Mesothelial cell of epicardium (in vitro differentiated cells): ENCODE measurements around the gene NAPEPLD. TPM values are rescaled to one million over a fixed set of nuclear protein-coding genes. Genes with fewer than 3 reads are reported as not detected.

ENCODE experiments used
- DNase-seq, 2 experiments: peaks; one replicate each; pipeline ENCODE4 v3.0.0; 2021; ENCODE audit warnings: low spot score in 2 of 2; ENCODE audit not compliant: unreplicated experiment in 2 of 2
- H3K27ac Mint-ChIP-seq: 2 replicates; pipeline ENCODE4 v1.8.0; 2021; ENCODE audit warnings: mixed read lengths
- H3K27me3 Mint-ChIP-seq: 2 replicates; pipeline ENCODE4 v1.8.0; 2021; ENCODE audit warnings: low read depth, mixed read lengths
- H3K36me3 Mint-ChIP-seq: 2 replicates; pipeline ENCODE4 v1.8.0; 2021; ENCODE audit warnings: mixed read lengths
- H3K4me1 Mint-ChIP-seq: 2 replicates; pipeline ENCODE4 v1.8.0; 2021; ENCODE audit warnings: mixed read lengths
- H3K4me3 Mint-ChIP-seq: 2 replicates; pipeline ENCODE4 v1.8.0; 2021; ENCODE audit warnings: mild to moderate bottlenecking, moderate library complexity, mixed read lengths
- H3K9me3 Mint-ChIP-seq: 2 replicates; pipeline ENCODE4 v1.8.0; 2021; ENCODE audit warnings: mixed read lengths
- CTCF ChIP-seq: fragments of 200-600 bp; sonication (generic); IDR thresholded peaks from one replicate; pipeline ENCODE4 v1.5.0; 2021; ENCODE audit warnings: antibody characterized with exemption; ENCODE audit not compliant: unreplicated experiment
- total RNA-seq: library from RNA; stranded (reverse); gene quantifications from 3 replicates; pipeline ENCODE4 v1.2.1, GENCODE V29; 2021

Gene NAPEPLD
- total RNA-seq, 1 donor from 2014 or later, result 17.5 TPM

DNA sequence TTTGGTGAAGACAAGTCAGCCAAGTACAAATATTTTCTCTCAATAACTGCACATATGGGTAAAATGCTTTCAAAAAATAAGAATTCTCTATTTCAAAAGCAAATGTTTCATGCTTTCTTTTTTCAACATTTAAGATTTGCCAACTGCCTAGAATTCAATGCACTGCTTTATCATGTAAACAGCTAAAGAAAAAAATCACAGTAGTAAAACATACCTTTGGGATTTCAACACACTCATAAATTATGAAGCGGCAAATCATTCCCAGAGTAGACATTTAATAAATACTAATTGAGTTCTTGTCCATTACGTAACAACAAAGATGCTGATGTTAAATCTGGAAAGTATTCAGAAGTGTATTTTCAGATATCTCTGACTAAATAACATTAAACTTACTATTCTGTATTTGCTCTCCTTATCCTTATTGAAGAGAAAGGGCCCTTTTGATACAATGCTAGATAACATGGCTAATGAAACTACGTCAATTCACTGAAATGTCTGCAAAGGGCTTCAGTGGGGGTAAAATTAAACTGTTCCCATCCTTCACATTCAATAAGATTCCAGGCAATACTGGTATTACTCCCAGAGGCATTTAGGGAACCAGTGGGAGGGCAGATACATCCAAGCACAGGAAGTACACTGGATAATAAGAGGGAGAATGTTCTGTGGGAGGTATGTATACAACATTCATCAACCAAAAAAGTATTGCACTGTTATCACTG lies 13.9 kb downstream of the NAPEPLD start:
- DNase-seq, result no peak
- Mint-ChIP-seq H3K4me1 (peaks cover 13% of the 10 kb centered on the region), H3K27ac (peak overlapping the region; percentile 71), H3K4me3 (no peak overlapping the region), H3K27me3 (no peaks in the 10 kb centered on the region), H3K36me3 (peaks cover 1% of the 10 kb centered on the region), H3K9me3 (no peaks in the 10 kb centered on the region)
- TF ChIP-seq CTCF, result no peak

DNA sequence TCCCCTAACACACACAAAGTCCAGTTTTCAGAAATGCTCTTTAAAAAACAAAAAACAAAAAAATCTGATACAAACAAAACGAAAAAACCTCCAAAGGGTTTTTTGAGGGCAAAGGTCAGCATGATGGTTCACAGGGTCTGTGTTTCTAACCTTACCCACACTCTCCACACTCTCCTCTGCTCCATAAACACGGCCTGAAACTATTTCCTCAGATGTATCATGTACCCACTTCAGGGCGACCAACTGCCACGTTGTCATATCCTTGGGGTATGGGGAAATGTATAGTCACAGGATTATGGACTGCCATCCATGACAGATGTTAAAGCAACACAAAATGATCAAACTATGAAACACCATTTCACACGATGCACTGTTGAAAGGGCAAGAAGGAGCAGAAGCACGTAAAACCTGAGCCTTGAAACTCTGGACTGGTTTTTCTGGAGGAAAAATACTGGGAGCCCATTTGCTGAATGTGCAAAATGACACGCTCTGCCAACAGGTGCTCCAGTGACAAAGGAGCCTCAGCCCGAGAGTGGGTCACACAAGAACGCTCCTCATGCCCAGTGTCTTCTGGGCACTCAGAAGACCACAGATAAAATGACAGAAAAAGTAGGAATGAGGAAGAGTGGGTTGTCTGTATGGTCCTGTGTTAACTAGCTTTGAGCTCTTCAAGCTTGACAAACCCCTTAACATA lies 15.8 kb downstream of the NAPEPLD start:
- Mint-ChIP-seq H3K9me3 (no peaks in the 10 kb centered on the region), H3K4me3 (no peak overlapping the region), H3K36me3 (peaks cover 5% of the 10 kb centered on the region), H3K4me1 (peaks cover 17% of the 10 kb centered on the region), H3K27ac (no peak overlapping the region), H3K27me3 (no peaks in the 10 kb centered on the region)
- no peak for DNase-seq
- TF ChIP-seq CTCF, result no peak

DNA sequence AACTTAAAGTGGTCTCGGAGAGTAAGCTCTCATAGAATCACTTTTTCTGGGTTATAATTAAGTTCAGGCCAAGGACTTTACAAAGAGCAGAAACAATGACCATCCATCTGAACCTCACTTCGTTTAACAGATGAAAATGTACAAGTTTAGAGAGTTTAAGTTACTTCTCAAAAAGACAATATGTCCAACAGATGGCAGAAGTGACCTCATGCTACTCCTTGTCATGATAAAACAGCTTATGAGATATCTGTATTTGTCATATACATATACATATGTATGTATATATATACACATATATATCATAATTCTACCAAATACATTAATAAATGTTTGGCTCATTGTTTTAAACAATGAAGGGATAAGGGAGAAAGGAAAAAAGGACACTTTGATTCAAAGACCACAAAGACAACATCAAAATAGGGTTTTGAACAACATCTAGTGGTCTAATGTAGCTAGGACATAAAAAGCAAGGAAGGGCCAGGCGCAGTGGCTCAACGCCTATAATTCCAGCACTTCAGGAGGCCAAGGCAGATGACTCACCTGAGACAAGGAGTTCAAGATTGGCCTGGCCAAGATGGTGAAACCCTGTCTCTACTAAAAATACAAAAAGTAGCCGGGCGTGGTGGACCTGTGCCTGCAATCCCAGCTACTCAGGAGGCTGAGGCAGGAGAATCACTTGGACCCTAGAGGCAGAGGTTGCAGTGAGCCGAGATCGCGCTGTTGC lies 17.8 kb downstream of the NAPEPLD start:
- H3K4me3 Mint-ChIP-seq, result no peak overlapping the region
- no peak for DNase-seq
- peaks cover 20% of the 10 kb centered on the region for H3K36me3 Mint-ChIP-seq
- H3K27ac Mint-ChIP-seq, result no peak overlapping the region
- H3K9me3 Mint-ChIP-seq, result no peaks in the 10 kb centered on the region
- peaks cover 17% of the 10 kb centered on the region for H3K4me1 Mint-ChIP-seq
- no peak for TF ChIP-seq CTCF
- no peaks in the 10 kb centered on the region for H3K27me3 Mint-ChIP-seq

GRCh38 chr7:103129702-103130549 lies 19.0 kb downstream of the NAPEPLD start:
- no peaks in the 10 kb centered on the region for H3K9me3 Mint-ChIP-seq
- H3K27ac Mint-ChIP-seq, result peak overlapping the region; percentile 23
- H3K4me3 Mint-ChIP-seq, result no peak overlapping the region
- H3K27me3 Mint-ChIP-seq, result no peaks in the 10 kb centered on the region
- no peak for DNase-seq
- no peak for TF ChIP-seq CTCF
- H3K4me1 Mint-ChIP-seq, result peaks cover 11% of the 10 kb centered on the region
- H3K36me3 Mint-ChIP-seq, result peaks cover 22% of the 10 kb centered on the region

DNA sequence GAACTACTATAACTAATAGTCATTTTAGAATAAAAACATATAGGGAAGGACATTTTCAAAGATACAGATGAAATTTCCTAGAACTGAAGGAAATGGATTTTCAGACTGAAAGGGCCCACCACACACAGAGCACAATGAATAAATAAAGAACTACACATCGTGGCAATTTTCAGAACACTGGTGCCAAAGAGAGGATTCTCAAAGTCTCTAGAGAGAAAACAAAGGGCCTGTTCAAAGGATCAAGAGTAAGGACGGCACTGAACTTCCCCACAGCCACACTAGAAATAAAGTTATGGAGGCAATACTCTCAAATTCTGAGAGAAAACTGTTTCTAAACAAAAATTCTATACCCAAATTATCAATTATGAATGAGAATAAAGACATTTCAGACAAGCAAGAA lies 21.9 kb downstream of the NAPEPLD start:
- no peaks in the 10 kb centered on the region for H3K27me3 Mint-ChIP-seq
- H3K27ac Mint-ChIP-seq, result no peak overlapping the region
- H3K4me1 Mint-ChIP-seq, result peaks cover 8% of the 10 kb centered on the region
- TF ChIP-seq CTCF, result no peak
- DNase-seq, result no peak
- H3K4me3 Mint-ChIP-seq, result no peak overlapping the region
- H3K36me3 Mint-ChIP-seq, result peaks cover 31% of the 10 kb centered on the region
- H3K9me3 Mint-ChIP-seq, result no peaks in the 10 kb centered on the region
